Stomach (tissue), 4 donors: Measurements from ENCODE around the gene FCHSD2.

ENCODE experiments used
- EP300 ChIP-seq: sonication (generic); formaldehyde crosslinking; IDR thresholded peaks from one replicate; pipeline ENCODE4 v1.6.1; 2017; ENCODE audit warnings: antibody characterized with exemption
- POLR2A ChIP-seq, 4 donors: fragments of 450-650 bp; IDR thresholded peaks; one replicate each; pipeline ENCODE4 v1.6.1; 2016; ENCODE audit warnings: antibody characterized with exemption in 4 of 4, control low read depth in 2 of 4, mild to moderate bottlenecking in 1 of 4, moderate library complexity in 1 of 4
- POLR2AphosphoS5 ChIP-seq, 3 donors: sonication (generic); formaldehyde crosslinking; IDR thresholded peaks; one replicate each; pipeline ENCODE4 v1.6.1; 2016; ENCODE audit warnings: antibody characterized with exemption in 3 of 3
- TF ChIP-seq, protein P1 (sequence below), 7 experiments: fragments of 450-650 bp in 4 of 7; fragments of 200-600 bp in 3 of 7; sonication (generic) in 3 of 7; IDR thresholded peaks; one replicate each; pipeline ENCODE4 v1.5.1; 2016 to 2019; ENCODE audit warnings: antibody characterized with exemption in 7 of 7, control low read depth in 2 of 7, mild to moderate bottlenecking in 1 of 7

DNA sequence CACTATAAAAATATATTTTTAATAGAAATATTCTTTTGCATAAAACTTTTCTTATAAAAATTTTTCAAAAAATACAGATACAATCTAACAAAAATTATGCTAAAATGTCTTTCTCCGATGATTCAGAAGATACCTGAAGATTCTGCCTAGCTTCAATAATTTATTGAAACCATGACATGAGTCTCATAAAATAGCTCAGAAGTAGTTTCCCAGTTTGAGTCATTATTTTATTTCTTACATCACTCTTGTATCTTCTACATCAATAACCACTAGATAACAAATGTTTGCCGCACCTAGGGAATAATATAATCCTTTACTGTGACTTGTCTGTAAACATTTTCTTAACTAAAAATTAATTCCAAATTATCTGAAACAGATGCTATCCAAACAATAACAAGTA lies 158.6 kb downstream of the FCHSD2 start:
- TF ChIP-seq, protein P1, sequence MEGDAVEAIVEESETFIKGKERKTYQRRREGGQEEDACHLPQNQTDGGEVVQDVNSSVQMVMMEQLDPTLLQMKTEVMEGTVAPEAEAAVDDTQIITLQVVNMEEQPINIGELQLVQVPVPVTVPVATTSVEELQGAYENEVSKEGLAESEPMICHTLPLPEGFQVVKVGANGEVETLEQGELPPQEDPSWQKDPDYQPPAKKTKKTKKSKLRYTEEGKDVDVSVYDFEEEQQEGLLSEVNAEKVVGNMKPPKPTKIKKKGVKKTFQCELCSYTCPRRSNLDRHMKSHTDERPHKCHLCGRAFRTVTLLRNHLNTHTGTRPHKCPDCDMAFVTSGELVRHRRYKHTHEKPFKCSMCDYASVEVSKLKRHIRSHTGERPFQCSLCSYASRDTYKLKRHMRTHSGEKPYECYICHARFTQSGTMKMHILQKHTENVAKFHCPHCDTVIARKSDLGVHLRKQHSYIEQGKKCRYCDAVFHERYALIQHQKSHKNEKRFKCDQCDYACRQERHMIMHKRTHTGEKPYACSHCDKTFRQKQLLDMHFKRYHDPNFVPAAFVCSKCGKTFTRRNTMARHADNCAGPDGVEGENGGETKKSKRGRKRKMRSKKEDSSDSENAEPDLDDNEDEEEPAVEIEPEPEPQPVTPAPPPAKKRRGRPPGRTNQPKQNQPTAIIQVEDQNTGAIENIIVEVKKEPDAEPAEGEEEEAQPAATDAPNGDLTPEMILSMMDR (IDR thresholded peaks at IDR 0.05), result no peak
- TF ChIP-seq POLR2AphosphoS5 (IDR thresholded peaks at IDR 0.05), result no peak
- TF ChIP-seq POLR2A (IDR thresholded peaks at IDR 0.05), result no peak
- no peak for TF ChIP-seq EP300
